Measurements from ENCODE around the gene CDK4.

Gene CDK4

DNA sequence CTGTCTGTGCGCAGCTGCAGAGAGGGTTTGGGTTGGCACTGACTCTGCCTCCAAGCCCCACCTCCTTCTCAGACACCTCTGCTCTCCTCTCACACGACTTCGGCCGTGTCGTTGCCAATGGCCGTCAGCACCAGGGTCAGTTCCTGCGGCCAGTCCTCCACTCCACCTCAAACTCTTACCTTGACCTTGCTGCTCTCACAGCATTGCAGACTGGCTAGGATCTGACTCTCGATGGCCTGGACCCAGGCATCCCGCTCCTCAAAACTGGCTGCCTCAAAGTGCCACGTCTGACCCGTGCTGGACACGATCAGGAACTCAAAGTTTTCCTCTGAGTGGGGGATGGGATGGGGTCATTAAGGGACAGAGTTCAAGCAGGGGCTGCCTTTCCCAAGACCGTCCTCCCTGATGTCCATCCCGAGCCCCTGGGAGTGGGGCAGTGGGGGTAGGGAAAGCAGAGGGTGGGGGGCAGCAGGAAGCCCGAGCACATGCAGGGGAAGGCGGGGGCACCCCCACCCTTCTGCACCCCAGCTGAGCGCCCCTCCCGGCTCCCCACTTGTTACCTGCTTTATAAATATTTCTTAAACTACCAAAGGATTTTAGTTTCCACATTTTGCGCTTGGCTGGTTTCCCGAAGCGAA lies 24.2 kb downstream of the CDK4 start:
- TF ChIP-seq, protein P1, sequence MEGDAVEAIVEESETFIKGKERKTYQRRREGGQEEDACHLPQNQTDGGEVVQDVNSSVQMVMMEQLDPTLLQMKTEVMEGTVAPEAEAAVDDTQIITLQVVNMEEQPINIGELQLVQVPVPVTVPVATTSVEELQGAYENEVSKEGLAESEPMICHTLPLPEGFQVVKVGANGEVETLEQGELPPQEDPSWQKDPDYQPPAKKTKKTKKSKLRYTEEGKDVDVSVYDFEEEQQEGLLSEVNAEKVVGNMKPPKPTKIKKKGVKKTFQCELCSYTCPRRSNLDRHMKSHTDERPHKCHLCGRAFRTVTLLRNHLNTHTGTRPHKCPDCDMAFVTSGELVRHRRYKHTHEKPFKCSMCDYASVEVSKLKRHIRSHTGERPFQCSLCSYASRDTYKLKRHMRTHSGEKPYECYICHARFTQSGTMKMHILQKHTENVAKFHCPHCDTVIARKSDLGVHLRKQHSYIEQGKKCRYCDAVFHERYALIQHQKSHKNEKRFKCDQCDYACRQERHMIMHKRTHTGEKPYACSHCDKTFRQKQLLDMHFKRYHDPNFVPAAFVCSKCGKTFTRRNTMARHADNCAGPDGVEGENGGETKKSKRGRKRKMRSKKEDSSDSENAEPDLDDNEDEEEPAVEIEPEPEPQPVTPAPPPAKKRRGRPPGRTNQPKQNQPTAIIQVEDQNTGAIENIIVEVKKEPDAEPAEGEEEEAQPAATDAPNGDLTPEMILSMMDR (IDR thresholded peaks at IDR 0.05), result no peak

GRCh38 chr12:57726884-57727757 lies 25.0 kb downstream of the CDK4 start:
- TF ChIP-seq, protein P1 (IDR thresholded peaks at IDR 0.05), result no peak

GRCh38 chr12:57726151-57726883 lies 25.8 kb downstream of the CDK4 start:
- TF ChIP-seq, protein P1 (IDR thresholded peaks at IDR 0.05), result peak; percentile 86

DNA sequence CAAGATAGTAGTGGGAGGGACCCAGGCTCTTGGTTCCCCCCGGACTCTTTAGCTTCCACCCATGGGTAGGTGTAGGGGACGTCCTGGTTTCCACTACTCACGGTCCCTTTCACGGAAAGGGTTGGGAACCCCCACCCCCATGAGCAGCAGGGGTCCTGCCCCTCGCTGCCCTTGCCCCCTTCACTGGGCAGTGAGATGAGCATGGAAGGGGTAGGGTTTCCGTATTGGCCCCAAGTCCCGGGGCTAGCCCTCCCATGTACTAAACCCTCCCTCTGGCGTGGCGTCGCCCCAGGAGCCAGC lies 26.3 kb downstream of the CDK4 start:
- TF ChIP-seq, protein P1 (IDR thresholded peaks at IDR 0.05), result no peak

DNA sequence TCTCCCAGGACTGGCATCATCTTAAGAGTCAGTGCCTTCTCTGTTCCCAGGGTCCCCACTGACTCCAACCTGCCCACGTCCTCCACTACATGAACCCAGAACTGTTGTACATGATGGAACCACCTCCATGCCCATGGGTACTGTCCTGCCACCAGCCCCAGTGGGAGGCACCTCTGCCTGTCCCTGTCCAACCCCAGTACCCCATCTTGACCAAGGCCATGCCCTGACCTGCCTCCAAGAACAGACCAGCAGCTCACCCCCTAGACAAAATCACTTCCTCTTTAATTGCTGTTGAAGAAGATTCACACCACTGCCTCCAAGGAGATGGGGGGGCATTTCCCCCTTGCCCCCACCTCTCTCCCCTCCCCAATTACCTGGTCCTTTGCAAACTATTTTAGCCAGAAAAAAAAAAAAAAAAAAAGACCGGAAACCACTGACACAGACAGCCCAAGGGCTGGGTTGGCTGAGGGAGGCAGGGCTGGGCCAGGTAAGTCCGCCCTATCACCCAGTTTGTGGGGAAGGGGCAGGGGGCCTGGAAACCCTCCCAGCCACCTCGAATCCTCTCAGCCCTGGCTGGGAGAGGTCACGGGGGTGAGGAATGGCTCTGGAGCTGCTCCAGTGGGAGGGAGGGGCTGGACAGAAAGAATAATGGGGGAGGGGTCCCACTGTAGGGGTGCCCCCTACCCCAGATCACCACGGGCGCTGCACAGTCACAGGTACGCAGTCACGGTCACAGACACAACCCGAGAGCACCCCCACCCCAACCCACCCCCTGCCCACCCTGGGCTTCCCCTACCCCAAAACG lies 27.0 kb downstream of the CDK4 start:
- TF ChIP-seq, protein P1 (IDR thresholded peaks at IDR 0.05), result no peak

GRCh38 chr12:57724003-57724935 lies 27.8 kb downstream of the CDK4 start:
- TF ChIP-seq, protein P1 (IDR thresholded peaks at IDR 0.05), result no peak
